Measurements from ENCODE around the gene STAC.

GRCh38 chr3:36538136-36538749 lies 157.9 kb downstream of the STAC start:
- TF ChIP-seq CTCF (conservative IDR thresholded peaks at IDR 0.05) (no peak), ZFX (IDR thresholded peaks at IDR 0.05) (no peak)
